CD14-positive monocyte (primary cell): ENCODE results near the gene NACC1. TPM values are rescaled to one million over a fixed set of nuclear protein-coding genes. Genes with fewer than 3 reads are reported as not detected.

Source experiments
- DNase-seq, 3 donors: peaks; one replicate each; pipeline ENCODE4 v3.0.0-alpha.2; 2011 to 2022
- H2AFZ ChIP-seq: 2 replicates; pipeline ENCODE4 v1.6.0; 2012; ENCODE audit warnings: mild to moderate bottlenecking, low read depth, low read length, inconsistent platforms; ENCODE audit not compliant: insufficient read depth, poor library complexity, severe bottlenecking
- H3K27ac ChIP-seq, 2 donors: 1 replicate in 1 of 2; 2 replicates in 1 of 2; pipeline ENCODE4 v1.5.1; 2012 to 2013; ENCODE audit warnings: low read length in 2 of 2, control low read depth in 1 of 2, inconsistent platforms in 1 of 2, low read depth in 1 of 2, mild to moderate bottlenecking in 1 of 2
- H3K27me3 ChIP-seq, 2 donors: one replicate each; pipeline versions ENCODE4 v1.6.0 to v1.6.1; 2011 to 2013; ENCODE audit warnings: low read length in 2 of 2; ENCODE audit not compliant: control insufficient read depth in 2 of 2, insufficient read depth in 2 of 2
- H3K36me3 ChIP-seq, 2 donors: replicated peaks in 1 of 2; 1 replicate in 1 of 2; 2 replicates in 1 of 2; pipeline versions ENCODE4 v1.5.1 to v1.6.1; 2012 to 2013; ENCODE audit warnings: low read length in 2 of 2, control low read depth in 1 of 2, inconsistent platforms in 1 of 2, mild to moderate bottlenecking in 1 of 2; ENCODE audit not compliant: insufficient read depth in 2 of 2, control insufficient read depth in 1 of 2
- H3K4me1 ChIP-seq, 2 donors: 1 replicate in 1 of 2; 2 replicates in 1 of 2; pipeline versions ENCODE4 v1.5.1 to v1.6.1; 2012 to 2013; ENCODE audit warnings: low read length in 2 of 2, control low read depth in 1 of 2, inconsistent platforms in 1 of 2, mild to moderate bottlenecking in 1 of 2, moderate library complexity in 1 of 2; ENCODE audit not compliant: insufficient read depth in 2 of 2, control insufficient read depth in 1 of 2
- H3K4me2 ChIP-seq: replicated peaks from 2 replicates; pipeline ENCODE3; 2012; ENCODE audit warnings: low read length, moderate library complexity, mild to moderate bottlenecking; ENCODE audit not compliant: poor library complexity, severe bottlenecking; ENCODE audit errors: extremely low read depth
- H3K4me3 ChIP-seq, 3 experiments: fragments of 200-600 bp in 1 of 3; sonication (generic) in 1 of 3; replicated peaks in 1 of 3; 1 replicate in 2 of 3; 2 replicates in 1 of 3; pipeline ENCODE4 v1.5.1; 2011 to 2013; ENCODE audit warnings: low read length in 3 of 3, mild to moderate bottlenecking in 3 of 3, control low read depth in 2 of 3, low read depth in 2 of 3, inconsistent platforms in 1 of 3, moderate library complexity in 1 of 3
- H3K79me2 ChIP-seq: 2 replicates; pipeline ENCODE4 v1.6.0; 2012; ENCODE audit warnings: mild to moderate bottlenecking, control low read depth, inconsistent platforms, low read length, moderate library complexity; ENCODE audit not compliant: insufficient read depth
- H3K9ac ChIP-seq: 2 replicates; pipeline ENCODE4 v1.6.0; 2017; ENCODE audit warnings: low read length, mild to moderate bottlenecking; ENCODE audit not compliant: insufficient read depth, poor library complexity, severe bottlenecking
- H3K9me3 ChIP-seq, 2 donors: replicated peaks in 1 of 2; 1 replicate in 1 of 2; 2 replicates in 1 of 2; pipeline versions ENCODE4 v1.5.1 to v1.6.1; 2012 to 2013; ENCODE audit warnings: low read length in 2 of 2, control low read depth in 1 of 2; ENCODE audit not compliant: control insufficient read depth in 1 of 2, insufficient read depth in 1 of 2
- H4K20me1 ChIP-seq: 2 replicates; pipeline ENCODE4 v1.6.0; 2012; ENCODE audit warnings: mild to moderate bottlenecking, low read length, control low read depth, moderate library complexity; ENCODE audit not compliant: insufficient read depth
- H3K27ac Mint-ChIP-seq, 7 donors: one replicate each; pipeline ENCODE4 v1.8.0; 2020; ENCODE audit warnings: mild to moderate bottlenecking in 7 of 7, mixed read lengths in 7 of 7, moderate library complexity in 6 of 7, inconsistent platforms in 2 of 7
- H3K27me3 Mint-ChIP-seq, 3 donors: one replicate each; pipeline ENCODE4 v1.8.0; 2021 to 2022; ENCODE audit warnings: low read depth in 3 of 3, mild to moderate bottlenecking in 3 of 3, mixed read lengths in 3 of 3, moderate library complexity in 3 of 3, inconsistent platforms in 1 of 3
- H3K36me3 Mint-ChIP-seq, 2 donors: one replicate each; pipeline ENCODE4 v1.8.0; 2020; ENCODE audit warnings: mixed read lengths in 2 of 2, inconsistent platforms in 1 of 2, mild to moderate bottlenecking in 1 of 2
- H3K4me1 Mint-ChIP-seq: one replicate; pipeline ENCODE4 v1.8.0; 2020; ENCODE audit warnings: mild to moderate bottlenecking, mixed read lengths
- H3K4me3 Mint-ChIP-seq, 2 donors: one replicate each; pipeline ENCODE4 v1.8.0; 2020; ENCODE audit warnings: mild to moderate bottlenecking in 2 of 2, mixed read lengths in 2 of 2, moderate library complexity in 1 of 2
- H3K9me3 Mint-ChIP-seq, 7 donors: one replicate each; pipeline ENCODE4 v1.8.0; 2020 to 2022; ENCODE audit warnings: mixed read lengths in 7 of 7, mild to moderate bottlenecking in 6 of 7, moderate library complexity in 6 of 7, inconsistent platforms in 2 of 7
- CTCF ChIP-seq: fragments of 200-600 bp; IDR thresholded peaks from one replicate; pipeline ENCODE4 v1.8.0; 2022; ENCODE audit warnings: antibody characterized with exemption, mild to moderate bottlenecking
- WGBS: methylation state at CpG from one replicate; pipeline ENCODE4 v1.1.5; 2013; ENCODE audit warnings: missing lambda C conversion rate; ENCODE audit not compliant: insufficient coverage; 5-methylcytosine and 5-hydroxymethylcytosine counted together
- intact Hi-C, 2 donors: fragments of 100-400 bp; cut with micrococcal nuclease; formaldehyde crosslinking; loops; one replicate each; pipeline versions ENCODE4 v1.15.0 to v1.15.1; 2023
- polyA plus RNA-seq, 3 donors: library from polyadenylated mRNA; depleted of rRNA in 1 of 3; unstranded in 2 of 3; stranded (reverse) in 1 of 3; fragments of 300-500 nt in 2 of 3; fragments of >200 nt in 1 of 3; fragmentation: Illumina TruSeq in 2 of 3; gene quantifications; 1 replicate in 2 of 3; 2 replicates in 1 of 3; pipeline ENCODE4 v1.2.3, GENCODE V29; 2012 to 2021

The NACC1 gene
- polyA plus RNA-seq, 3 donors, result 1.1 to 20.1 (median 2.2) TPM

GRCh38 chr19:13097463-13098258, 20.4 kb upstream of the NACC1 start:
- H3K9me3 ChIP-seq, result no peaks in the 10 kb centered on the region
- 0% methylated on average over 26 of the region's 69 CpGs for WGBS
- H3K79me2 ChIP-seq, result peaks cover 61% of the 10 kb centered on the region
- H3K9me3 Mint-ChIP-seq, result no peaks in the 10 kb centered on the region
- peaks cover 0 to 1% (median 1%) of the 10 kb centered on the region in 3 donors for H3K27me3 Mint-ChIP-seq
- peak overlapping the region; percentile 100 for H3K4me2 ChIP-seq
- H3K27me3 ChIP-seq, result no peaks in the 10 kb centered on the region
- peak overlapping the region; percentile 87 to 98 (median 94) for H3K27ac Mint-ChIP-seq
- peaks cover 3 to 11% of the 10 kb centered on the region in 2 donors for H3K36me3 ChIP-seq
- peak in 2 of 3 donors; percentile 53 to 71 for DNase-seq
- peaks cover 27% of the 10 kb centered on the region for H4K20me1 ChIP-seq
- peaks cover 62 to 80% of the 10 kb centered on the region in 2 donors for H3K4me1 ChIP-seq
- TF ChIP-seq CTCF, result no peak
- peak overlapping the region; percentile 86 for H3K9ac ChIP-seq
- peak overlapping the region; percentile 87 to 95 for H3K4me3 Mint-ChIP-seq
- H3K27ac ChIP-seq, result peak overlapping the region; percentile 90 to 98
- peak overlapping the region; percentile 61 to 84 (median 78) for H3K4me3 ChIP-seq
- peaks cover 7 to 9% of the 10 kb centered on the region in 2 donors for H3K36me3 Mint-ChIP-seq
- peaks cover 49% of the 10 kb centered on the region for H3K4me1 Mint-ChIP-seq
- intact Hi-C loops, result loop anchor here in 1 of 2 donors (10.0 kb wide), 1 partner anchor 303 kb away; the partner anchor contains the start of gene JUNB
- no peak overlapping the region for H2AFZ ChIP-seq

- peaks cover 54% of the 10 kb centered on the region for H3K4me1 Mint-ChIP-seq
- peaks cover 7 to 9% of the 10 kb centered on the region in 2 donors for H3K36me3 Mint-ChIP-seq
- peak overlapping the region; percentile 86 for H3K9ac ChIP-seq
- intact Hi-C loops, result loop anchor here in 1 of 2 donors (10.0 kb wide), 1 partner anchor 304 kb away; the partner anchor contains the start of gene JUNB
- H3K27me3 ChIP-seq, result no peaks in the 10 kb centered on the region
- H3K4me2 ChIP-seq, result peak overlapping the region; percentile 100
- H3K27me3 Mint-ChIP-seq, result peaks cover 0 to 1% (median 1%) of the 10 kb centered on the region in 3 donors
- peak overlapping the region; percentile 61 to 84 (median 78) for H3K4me3 ChIP-seq
- no peaks in the 10 kb centered on the region for H3K9me3 Mint-ChIP-seq
- H3K36me3 ChIP-seq, result peaks cover 3 to 11% of the 10 kb centered on the region in 2 donors
- H3K4me3 Mint-ChIP-seq, result peak overlapping the region; percentile 87 to 95
- peak overlapping the region; percentile 90 to 98 for H3K27ac ChIP-seq
- peak overlapping the region; percentile 93 to 97 (median 95) for H3K27ac Mint-ChIP-seq
- H2AFZ ChIP-seq, result peak overlapping the region; percentile 61
- peak; percentile 58 to 63 (median 60) for DNase-seq
- peaks cover 67 to 88% of the 10 kb centered on the region in 2 donors for H3K4me1 ChIP-seq
- peaks cover 63% of the 10 kb centered on the region for H3K79me2 ChIP-seq
- H4K20me1 ChIP-seq, result peaks cover 27% of the 10 kb centered on the region
- H3K9me3 ChIP-seq, result no peaks in the 10 kb centered on the region
- TF ChIP-seq CTCF, result no peak
- under 1% methylated on average over 29 of the region's 58 CpGs for WGBS
These were observed 19.6 kb upstream of the NACC1 start for GRCh38 chr19:13098277-13099072.
